ENCODE measurements around the gene GLT6D1. TPM values are rescaled to one million over a fixed set of nuclear protein-coding genes. Genes with fewer than 3 reads are reported as not detected.

The GLT6D1 gene
- total and polyA plus RNA-seq, 2 of the 4 experiments (the other 2 are of a cell fraction): not detected

- WGBS, 2 experiments (ENCODE audit: extremely low coverage in 2 of 2, insufficient read length in 1 of 2): no CpG with 5 or more reads among the region's 10 CpGs
- H3K23ac ChIP-seq (ENCODE audit: low read depth, low read length): no peak overlapping the region
- H4K5ac ChIP-seq (ENCODE audit: low read depth, low read length): no peak overlapping the region
- no peaks in the 10 kb centered on the region for H3K9me3 ChIP-seq (ENCODE audit: control insufficient read depth, insufficient read depth, low read length)
- intact Hi-C loops (cut with micrococcal nuclease): no loop called here
- no peak overlapping the region for H3K4me2 ChIP-seq (ENCODE audit: low read depth, low read length)
- DNase-seq: no peak
- TF ChIP-seq MXI1 (IDR thresholded peaks at IDR 0.05; ENCODE audit: borderline replicate concordance, low read depth, low read length): no peak
- TF ChIP-seq RFX5 (IDR thresholded peaks at IDR 0.05; ENCODE audit: low read depth, low read length): no peak
- no peak for TF ChIP-seq MAFK (IDR thresholded peaks at IDR 0.05; ENCODE audit: low read depth, low read length)
- TF ChIP-seq SMC3 (IDR thresholded peaks at IDR 0.05; ENCODE audit: low read depth, low read length): no peak
- TF ChIP-seq RAD21 (IDR thresholded peaks at IDR 0.05; ENCODE audit: low read length): no peak
- no peak for TF ChIP-seq FOS (IDR thresholded peaks at IDR 0.05; ENCODE audit: low read depth, low read length)
- TF ChIP-seq MAZ (IDR thresholded peaks at IDR 0.05; ENCODE audit: borderline replicate concordance, low read depth, low read length): no peak
- no peak for TF ChIP-seq CTCF (conservative IDR thresholded peaks at IDR 0.05; ENCODE audit: low read depth, low read length)
- TF ChIP-seq CHD1 (IDR thresholded peaks at IDR 0.05; ENCODE audit: low read depth, low read length): no peak
- TF ChIP-seq CEBPB (IDR thresholded peaks at IDR 0.05; ENCODE audit: low read depth, low read length): no peak
- TF ChIP-seq BHLHE40 (IDR thresholded peaks at IDR 0.05; ENCODE audit: low read depth, low read length): no peak
- no peak for TF ChIP-seq RCOR1 (IDR thresholded peaks at IDR 0.05; ENCODE audit: insufficient replicate concordance, low read length)
- no peak for TF ChIP-seq NFE2L2 (IDR thresholded peaks at IDR 0.05; ENCODE audit: low read depth, low read length)
- TF ChIP-seq, protein P1, sequence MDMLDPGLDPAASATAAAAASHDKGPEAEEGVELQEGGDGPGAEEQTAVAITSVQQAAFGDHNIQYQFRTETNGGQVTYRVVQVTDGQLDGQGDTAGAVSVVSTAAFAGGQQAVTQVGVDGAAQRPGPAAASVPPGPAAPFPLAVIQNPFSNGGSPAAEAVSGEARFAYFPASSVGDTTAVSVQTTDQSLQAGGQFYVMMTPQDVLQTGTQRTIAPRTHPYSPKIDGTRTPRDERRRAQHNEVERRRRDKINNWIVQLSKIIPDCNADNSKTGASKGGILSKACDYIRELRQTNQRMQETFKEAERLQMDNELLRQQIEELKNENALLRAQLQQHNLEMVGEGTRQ (IDR thresholded peaks at IDR 0.05; ENCODE audit: low read depth, low read length): no peak
- TF ChIP-seq, protein P2, sequence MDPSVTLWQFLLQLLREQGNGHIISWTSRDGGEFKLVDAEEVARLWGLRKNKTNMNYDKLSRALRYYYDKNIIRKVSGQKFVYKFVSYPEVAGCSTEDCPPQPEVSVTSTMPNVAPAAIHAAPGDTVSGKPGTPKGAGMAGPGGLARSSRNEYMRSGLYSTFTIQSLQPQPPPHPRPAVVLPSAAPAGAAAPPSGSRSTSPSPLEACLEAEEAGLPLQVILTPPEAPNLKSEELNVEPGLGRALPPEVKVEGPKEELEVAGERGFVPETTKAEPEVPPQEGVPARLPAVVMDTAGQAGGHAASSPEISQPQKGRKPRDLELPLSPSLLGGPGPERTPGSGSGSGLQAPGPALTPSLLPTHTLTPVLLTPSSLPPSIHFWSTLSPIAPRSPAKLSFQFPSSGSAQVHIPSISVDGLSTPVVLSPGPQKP (IDR thresholded peaks at IDR 0.05; ENCODE audit: borderline replicate concordance, low read depth, low read length): no peak
- TF ChIP-seq POLR2A (IDR thresholded peaks at IDR 0.05; ENCODE audit: low read depth, low read length): no peak
- no peaks in the 10 kb centered on the region; the same call in 1 of the 2 replicates for H3K27me3 ChIP-seq (ENCODE audit: control insufficient read depth, insufficient read depth, low read length)
- no peak overlapping the region for H2AFZ ChIP-seq (replicated peaks; ENCODE audit: low read length, poor library complexity)
- H4K91ac ChIP-seq (ENCODE audit: insufficient read depth, low read depth, low read length): no peak overlapping the region
- H3K79me1 ChIP-seq (ENCODE audit: low read depth in 1 of 2, low read length in 2 of 2): no peaks in the 10 kb centered on the region
- no peak overlapping the region for H3K4me3 ChIP-seq (ENCODE audit: insufficient read depth, low read depth, low read length)
- no TSS peak for BruUV-seq (replicated peaks)
- H3K27ac ChIP-seq (ENCODE audit: insufficient read depth, low read length): no peak overlapping the region
- dilution Hi-C loops (cut with HindIII; ENCODE audit: low sequenced_read_pairs, unreplicated experiment): no loop called here
- in situ Hi-C loops (cut with MboI; ENCODE audit: low sequenced_read_pairs): no loop called here
- H3K4me1 ChIP-seq (ENCODE audit: control insufficient read depth, insufficient read depth, low read length): no peaks in the 10 kb centered on the region
- H3K36me3 ChIP-seq (ENCODE audit: control insufficient read depth, insufficient read depth, low read length): no peaks in the 10 kb centered on the region
- H3K9ac ChIP-seq (ENCODE audit: low read depth, low read length): no peak overlapping the region
- no peak overlapping the region for H2AK9ac ChIP-seq (replicated peaks; ENCODE audit: low read depth, low read length, poor library complexity)
- peaks cover 4% of the 10 kb centered on the region; the same call in 1 of the 2 replicates for H3K9me1 ChIP-seq (ENCODE audit: insufficient read depth, low read length)
- no peak overlapping the region for H3K56ac ChIP-seq (ENCODE audit: extremely low read depth, insufficient read depth, low read length)
- CTCF ChIA-PET: no interaction called here
- no peak overlapping the region for H3K4ac ChIP-seq (ENCODE audit: low read depth, low read length)
- H2BK5ac ChIP-seq (ENCODE audit: low read depth, low read length, poor library complexity, severe bottlenecking): no peak overlapping the region
- POLR2A ChIA-PET (ENCODE audit: unreplicated experiment): no interaction called here
- no peak overlapping the region for H2BK20ac ChIP-seq (ENCODE audit: low read depth, low read length)
- H2BK15ac ChIP-seq (ENCODE audit: low read depth, low read length): no peak overlapping the region
- no peak overlapping the region for H2BK120ac ChIP-seq (ENCODE audit: low read depth, low read length)
- ATAC-seq (ENCODE audit: low read depth): no peak
- H3K18ac ChIP-seq (ENCODE audit: low read depth, low read length): no peak overlapping the region
- no peak overlapping the region for H2AK5ac ChIP-seq (ENCODE audit: low read depth, low read length)
- H4K8ac ChIP-seq (ENCODE audit: low read depth in 2 of 2, low read length in 2 of 2): no peak overlapping the region
- no peaks in the 10 kb centered on the region for H4K20me1 ChIP-seq (ENCODE audit: insufficient read depth, low read length)
- no peak overlapping the region for H3K14ac ChIP-seq (replicated peaks; ENCODE audit: low read depth, low read length)
These were observed 49.7 kb upstream of the GLT6D1 start for GRCh38 chr9:135689011-135689410.

Data from IMR-90 (cell line).